DMS153 (cell line): Measurements from ENCODE around the gene WIPF1.

ENCODE experiments used
- DNase-seq: peaks from one replicate; lab custom pipeline; 2025; lab: John Stamatoyannopoulos, UW

WIPF1 gene

DNA sequence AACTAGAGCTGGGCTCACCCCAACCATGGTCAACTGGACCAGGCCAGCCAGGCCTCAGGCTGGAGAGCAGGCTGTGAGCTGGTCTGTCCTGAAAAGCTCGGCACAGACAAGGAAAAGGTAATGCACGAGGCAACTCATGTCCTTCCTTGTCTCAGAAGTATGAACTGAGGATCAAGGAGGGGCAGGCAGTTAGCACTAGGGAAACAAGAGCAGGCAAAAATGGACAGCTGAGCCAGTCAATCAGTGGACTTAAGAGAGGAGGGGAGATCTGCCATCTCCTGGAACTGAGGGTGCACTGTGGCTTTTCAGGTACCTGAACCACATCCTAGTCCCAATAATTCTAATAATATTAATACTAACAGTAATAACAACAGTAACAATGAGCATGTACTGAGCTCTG lies 20.6 kb upstream of the WIPF1 start:
- no peak for DNase-seq

DNA sequence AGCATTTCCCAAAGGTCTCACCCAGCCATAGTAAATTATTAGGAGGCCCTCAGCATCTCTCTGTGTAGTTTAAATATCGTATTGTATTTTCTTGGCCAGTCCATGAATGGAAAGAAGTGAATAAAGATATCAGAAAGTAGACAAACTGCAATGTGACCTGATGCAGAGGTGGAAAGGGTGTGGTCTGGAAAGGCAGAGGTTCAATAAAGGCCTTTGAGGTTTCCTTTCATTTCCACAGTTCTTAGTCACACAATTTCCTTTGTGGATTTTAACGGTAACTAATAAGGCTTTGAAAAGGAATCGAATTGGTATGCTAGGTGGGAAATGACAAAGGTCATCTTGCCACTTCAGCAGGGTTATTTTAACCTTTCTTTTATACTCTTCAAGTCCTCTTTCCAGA lies 20.1 kb upstream of the WIPF1 start:
- DNase-seq, result no peak

DNA sequence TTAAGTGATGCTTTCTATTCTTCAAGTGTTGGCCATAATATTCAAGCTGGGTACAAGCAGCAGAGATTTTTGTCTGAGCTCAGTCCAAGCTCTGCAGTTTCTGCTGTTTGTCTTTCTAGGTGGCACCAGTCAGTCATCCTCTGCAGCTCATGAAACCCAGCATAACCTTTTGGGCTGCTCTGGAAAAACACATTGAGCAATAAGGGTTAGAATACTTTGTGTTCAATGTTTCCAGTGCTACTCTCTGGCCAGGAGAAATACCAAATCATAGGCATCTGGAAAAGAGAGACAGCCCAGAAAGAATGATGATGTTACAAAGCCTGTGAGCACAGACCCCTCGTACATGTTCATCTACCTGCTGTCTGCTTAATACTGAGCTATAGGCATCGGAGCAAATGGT lies 19.5 kb upstream of the WIPF1 start:
- no peak for DNase-seq

DNA sequence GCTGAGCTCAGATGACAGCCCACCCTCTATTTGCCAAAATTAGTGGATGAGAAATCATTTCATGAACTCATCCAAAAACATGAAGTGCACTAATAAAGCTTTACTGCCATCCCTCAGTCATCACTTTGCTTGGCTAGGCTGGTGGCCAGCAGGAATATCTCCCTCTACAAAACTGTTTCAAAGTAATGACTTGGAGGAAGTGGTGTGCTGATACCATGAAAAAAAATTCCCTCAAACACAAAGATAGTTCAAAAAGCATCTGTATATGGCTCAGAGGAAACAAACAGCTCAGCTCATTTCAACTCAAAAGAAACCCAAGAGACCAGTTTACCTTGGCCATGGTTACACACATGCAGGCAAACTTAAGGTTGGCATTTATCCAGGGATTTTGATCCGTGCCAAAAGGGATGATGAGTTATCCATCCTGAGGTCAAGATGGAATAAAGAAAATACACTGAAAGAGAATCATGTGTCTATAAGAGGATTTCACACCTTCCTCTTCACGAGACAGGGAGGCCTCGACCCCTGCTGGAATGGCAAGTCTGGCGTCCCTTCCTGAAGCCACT lies 18.4 kb upstream of the WIPF1 start:
- no peak for DNase-seq

DNA sequence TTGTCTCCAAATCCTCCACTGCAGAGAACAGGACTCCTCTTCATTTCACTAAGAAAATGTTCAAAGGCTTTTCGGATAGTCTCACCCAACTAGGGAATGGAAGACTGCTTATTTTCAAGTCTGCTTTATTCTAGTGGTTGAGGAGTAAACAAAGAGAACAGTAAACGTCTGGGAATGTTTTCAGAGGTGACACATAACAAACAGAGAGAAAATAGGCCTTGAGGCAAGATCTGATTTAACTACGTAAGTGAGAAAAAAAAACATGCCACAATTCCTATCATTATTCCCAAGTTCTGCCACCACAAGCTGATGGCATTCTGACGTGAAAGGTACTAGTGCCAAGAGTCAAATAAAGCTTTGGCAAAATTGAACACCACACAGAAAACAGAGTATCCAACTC lies 16.7 kb upstream of the WIPF1 start:
- no peak for DNase-seq

DNA sequence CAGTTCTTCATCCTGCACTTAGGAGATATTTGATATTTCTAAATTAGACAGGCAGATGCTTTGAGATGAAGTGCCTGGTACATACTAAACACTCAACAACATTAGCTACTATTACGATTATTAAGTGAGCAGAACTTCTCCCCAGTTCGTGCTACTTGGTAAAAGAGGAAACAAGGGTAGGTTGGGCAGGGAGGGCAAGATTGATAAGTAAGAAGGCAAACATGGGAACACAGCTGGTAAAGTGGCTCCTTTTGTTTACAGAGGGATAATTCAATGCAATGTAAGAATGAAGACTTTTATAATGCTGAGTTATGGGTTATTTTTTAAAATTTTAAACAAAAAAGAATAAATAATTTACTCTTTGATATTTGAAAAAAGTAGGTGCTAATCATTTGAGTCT lies 15.9 kb upstream of the WIPF1 start:
- DNase-seq, result no peak

DNA sequence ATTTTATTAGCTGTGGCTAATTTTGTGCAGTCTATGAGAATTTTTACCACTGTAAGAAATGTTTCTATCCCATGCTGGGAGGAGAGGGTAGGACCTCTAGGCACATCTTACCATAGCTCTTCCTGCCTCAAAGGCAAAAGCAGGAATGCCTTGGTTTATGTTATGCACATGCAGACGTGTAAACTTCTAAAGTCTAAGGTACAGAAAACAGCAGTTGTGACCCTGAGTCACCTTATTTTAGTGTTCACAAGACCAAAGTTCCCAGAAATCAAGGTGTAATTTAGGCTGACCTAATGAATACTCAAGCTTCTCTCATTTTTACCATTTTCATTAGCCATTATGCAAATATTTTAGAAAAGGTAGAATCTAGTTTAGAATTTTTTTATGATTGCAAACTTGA lies 15.4 kb upstream of the WIPF1 start:
- no peak for DNase-seq

DNA sequence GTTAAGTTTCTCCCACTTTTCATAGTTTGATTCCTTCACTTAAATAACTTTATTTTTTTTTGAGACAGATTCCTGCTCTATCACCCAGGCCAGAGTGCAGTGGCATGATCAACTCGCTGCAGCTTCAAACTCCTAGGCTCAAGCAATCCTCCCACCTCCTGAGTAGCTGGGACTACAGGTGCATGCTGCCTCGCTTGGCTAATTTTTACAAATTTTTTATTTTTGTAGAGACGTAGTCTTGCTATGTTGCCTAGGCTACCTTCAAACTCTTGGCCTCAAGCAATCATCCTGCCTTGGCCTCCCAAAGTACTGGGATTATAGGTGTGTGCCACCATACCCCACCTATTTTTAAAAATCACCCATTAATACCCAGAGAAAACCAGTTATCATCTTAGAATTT lies 14.2 kb upstream of the WIPF1 start:
- DNase-seq, result no peak

DNA sequence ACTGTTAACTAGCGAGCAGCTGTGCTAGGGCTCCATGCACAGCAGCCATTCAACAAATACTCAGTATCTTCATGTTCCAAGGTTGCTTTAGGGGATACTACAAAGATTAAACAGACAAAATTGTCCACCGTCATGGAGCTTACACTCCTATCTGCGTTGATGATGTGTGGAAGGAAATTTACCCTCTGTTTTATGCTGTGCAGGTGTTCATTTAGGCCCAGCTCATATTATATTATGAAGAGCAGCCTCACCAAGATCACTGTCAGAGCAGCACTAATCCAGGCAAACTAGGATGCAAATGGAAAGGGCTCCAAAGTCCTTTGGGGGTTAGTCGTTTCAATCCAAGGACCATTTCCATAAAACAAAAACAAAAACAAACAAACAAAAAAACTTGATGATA lies 13.4 kb upstream of the WIPF1 start:
- no peak for DNase-seq

DNA sequence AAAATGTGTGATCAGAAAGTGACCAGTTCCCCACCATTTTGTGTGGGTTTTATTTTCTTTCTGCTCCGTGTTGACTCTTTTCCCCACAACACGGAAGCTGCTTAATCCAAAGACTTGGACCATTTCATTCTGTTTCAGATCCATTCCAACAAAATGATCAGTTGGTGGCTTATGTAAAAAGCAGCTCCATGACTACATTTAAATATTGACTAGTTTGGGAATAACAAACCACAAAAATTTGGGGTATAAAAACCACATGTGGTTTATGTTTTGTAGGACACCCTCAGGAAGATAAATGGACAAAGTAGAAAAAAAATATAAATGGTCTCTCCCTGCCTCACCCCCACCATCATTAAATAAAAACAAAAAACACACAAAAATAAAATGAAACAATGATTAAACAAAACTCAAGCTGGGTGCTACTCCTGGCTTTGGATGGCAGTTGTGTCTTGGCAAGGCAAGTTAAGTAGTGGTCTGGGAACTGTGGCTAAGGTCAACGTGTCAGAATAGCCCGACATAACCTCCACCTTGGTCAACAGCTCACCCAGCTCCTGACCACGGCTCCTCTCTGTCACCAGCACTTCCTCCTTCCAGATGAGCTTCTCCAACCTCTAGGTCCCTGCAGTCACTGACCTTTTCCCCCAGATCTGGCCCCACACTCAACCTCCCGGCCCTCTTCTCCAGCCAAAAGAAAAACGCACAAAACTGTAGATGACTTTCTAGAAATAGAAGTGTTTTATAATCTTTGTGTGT lies 12.8 kb upstream of the WIPF1 start:
- no peak for DNase-seq

DNA sequence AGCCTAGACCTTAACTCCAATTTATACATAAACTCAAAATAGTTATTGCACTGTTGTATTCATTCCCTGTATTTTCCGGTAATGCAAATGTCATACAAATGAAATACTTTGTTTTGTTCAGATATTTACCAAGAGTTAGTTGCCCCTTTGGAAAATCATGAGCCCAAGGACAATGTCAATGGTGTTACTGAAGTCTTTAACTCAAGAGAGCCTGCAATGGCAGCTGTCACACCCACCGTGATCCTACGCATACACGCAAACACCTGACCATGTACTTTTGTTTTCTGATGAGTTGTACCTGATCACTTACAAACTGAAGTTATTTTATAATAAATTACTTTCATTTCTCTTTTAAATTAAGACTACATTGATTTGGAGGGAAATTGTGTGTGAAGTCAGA lies 11.7 kb upstream of the WIPF1 start:
- DNase-seq, result no peak

DNA sequence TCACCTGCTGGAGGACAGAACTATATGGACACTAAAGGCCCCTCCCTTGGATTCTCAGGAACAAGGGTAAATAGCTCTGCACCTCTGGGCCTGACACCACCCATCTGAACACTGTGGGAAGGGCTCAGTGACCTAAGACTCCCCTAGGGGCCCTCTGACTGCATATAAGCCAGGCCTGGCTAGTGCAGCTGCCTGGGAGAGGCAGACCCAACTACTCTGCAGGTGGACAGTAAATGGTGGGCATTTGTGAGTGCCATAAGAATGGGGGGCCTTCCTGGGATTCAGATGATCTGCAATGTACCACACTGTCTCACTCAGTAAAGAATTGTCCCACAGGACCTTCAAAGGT lies 11.2 kb upstream of the WIPF1 start:
- no peak for DNase-seq

DNA sequence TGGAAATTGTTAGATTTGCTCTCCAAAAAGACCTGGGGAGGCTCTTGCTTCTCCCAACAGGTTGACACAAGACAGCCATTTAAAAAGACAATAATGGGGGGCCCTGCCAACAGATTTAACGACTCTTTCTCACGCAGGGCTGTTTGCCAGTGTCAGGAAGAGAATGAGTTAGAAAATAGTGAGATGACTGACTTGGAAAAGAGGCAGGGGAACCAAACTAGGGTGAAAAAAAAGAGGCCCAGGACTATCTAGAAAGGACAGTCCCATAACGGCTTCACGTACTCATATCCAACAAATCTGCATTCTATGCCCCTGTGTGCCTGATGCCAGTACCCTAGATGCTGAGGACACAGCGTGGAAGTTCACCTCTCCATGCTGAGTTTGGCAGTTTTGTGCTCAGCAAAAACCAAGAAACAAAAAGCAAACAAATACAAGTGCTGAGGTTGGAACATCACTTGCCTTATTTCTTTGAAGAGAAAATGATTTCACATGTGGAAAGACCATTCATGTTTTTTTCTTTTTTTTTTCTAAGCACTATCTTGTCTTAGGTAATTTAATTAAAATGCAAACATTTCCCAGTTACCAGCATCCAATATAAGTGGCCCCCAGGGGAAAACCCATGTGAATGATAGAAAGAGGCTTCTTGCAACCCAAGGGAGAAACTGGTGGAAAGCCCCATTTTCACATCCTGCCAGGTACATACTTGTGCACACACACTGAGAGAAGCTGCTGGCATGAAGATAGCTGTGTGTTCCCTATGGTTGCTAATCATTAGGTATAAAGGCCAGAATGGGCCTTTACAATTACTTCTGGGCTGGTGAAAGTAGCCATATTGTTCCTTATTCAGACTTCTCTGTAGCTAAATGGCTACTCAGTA lies 10.6 kb upstream of the WIPF1 start:
- no peak for DNase-seq

DNA sequence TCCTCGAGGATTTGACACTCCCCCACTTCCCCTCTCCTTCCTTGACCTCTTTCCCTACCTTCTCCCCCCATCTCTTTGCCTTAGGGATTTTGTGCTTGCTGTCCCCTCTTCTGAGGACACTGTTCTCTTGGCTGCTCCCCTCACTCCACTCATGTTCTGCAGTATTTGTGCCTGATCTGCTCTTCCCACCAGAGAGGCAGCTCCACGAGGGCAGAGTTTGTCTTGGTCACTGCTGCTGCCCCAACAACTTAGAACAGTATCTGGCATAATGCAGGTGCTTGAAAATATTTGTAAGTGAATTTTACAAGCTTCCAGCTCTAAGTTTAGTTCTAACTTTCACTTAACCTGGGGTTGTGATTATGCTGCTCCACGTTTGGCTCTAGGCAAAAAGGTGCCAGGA lies 10.0 kb upstream of the WIPF1 start:
- no peak for DNase-seq

DNA sequence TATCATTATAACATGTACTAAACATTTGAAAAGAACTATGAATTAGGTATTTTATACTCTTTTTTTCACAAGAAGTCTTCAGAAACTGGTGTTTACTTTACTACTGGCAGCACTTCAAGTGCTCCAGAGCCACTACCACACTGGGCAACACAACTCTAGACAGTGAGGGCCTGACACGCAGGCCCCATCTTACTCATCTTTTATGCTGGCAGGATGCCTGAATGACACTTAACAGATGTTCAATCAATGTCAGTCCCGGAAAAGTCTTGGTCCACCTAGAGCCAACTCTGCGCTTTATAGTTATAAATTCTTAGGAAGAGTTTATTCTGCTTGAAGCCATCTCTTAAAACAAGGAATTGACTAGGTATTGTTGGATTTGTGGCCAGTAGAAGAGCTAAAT lies 8.7 kb upstream of the WIPF1 start:
- no peak for DNase-seq

DNA sequence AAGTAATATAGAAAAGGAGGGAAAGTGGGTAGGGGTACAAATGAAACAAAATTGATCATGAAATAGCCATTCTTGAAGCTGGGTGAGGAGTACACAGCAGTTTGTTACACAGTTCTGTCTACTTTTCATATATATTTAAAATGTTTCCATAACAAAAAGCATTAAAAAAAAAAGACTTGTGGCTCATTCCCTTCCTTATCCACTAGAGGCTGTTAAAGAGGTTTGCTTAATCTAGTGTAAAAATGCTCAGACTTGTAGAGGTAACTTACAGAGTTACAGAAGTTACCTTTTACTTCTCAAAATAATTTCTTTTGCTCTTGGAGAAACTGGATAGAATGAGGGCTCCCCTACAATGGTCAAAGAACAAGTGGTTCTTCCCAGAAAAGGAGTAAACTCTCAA lies 8.1 kb upstream of the WIPF1 start:
- DNase-seq, result no peak

DNA sequence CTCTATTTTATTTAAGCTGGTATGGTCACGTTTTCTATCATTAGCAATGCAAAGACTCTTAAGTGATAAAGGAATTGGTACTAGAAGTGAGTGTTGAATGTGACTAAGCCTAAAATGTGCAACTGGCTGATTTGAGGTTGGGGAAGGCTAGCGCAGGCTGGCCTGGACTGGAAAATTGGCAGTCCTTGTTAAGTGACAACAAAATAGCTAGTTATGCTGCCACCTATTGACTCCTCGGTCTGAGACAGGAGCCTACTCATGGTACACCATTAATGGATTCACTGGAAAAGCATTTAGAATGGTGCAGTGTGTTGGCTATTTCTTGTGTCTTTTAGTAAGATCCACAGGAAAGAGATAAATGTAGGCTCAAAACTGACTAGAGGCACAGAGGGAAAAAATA lies 5.7 kb upstream of the WIPF1 start:
- DNase-seq, result peak; percentile 26

DNA sequence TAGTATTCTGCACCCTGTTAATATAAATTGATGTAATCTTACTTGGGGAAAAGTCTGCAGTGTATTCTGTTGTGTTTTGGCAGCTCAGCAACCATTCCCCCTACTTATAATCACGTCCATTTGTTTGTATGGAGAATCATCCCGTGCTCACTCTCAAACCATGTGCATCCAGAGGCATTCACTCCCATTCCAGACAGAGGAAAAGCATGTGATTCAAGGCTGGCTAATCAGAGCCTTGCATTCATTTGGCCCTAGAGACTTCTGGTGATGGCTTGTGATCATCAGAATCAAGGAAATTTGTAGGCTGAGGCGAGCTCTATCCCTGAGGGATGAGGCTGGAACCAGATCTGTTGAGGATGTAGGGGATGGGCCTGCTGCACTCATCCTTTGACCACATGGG lies 5.1 kb upstream of the WIPF1 start:
- DNase-seq, result no peak

DNA sequence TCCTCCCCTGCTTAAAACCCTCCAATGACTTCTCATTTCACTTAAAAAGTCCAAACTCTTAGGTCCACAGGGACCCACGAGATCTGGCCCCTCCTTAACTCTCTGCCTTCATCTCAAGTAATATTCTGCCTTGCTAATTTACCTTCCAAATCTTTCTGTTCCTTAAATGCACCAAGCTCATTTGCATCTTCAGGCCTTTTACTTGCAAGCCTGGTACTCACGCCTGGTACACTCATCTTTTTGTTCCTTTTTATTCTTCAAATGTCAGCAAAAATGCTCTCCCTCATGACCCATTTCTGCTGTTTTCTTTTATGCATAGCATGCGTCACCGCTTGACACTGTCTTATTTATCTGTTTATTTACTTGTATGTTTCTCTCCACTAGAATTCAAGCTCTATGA lies 2.7 kb upstream of the WIPF1 start:
- DNase-seq, result no peak

DNA sequence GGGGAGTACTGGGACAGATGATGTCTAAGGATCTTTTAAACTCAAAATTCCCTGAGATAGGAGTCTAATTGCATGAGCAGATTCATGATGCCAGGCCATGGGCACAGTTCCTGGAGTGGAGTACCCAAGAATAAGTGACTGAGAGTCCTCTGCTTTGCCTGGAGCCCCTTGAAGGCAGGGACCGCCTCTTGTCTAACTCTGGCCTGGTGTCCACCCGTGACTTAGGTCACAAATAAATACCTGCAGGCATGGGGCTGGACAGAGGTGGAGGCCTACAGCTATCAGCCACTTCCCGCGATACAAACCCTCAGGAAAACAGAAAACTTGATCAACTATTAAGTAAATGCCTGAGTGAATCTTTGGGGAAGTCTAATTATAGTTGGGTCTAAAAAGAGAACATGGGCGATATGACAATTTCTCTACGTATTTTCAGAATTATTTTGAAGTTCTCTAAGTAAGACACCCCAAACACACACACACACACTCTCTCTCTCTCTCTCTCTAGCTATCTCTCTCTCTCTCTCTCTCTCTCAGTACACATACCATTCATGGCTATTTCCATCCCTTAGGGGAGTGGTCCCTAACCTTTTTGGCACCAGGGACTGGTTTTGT lies 1.8 kb upstream of the WIPF1 start:
- no peak for DNase-seq

DNA sequence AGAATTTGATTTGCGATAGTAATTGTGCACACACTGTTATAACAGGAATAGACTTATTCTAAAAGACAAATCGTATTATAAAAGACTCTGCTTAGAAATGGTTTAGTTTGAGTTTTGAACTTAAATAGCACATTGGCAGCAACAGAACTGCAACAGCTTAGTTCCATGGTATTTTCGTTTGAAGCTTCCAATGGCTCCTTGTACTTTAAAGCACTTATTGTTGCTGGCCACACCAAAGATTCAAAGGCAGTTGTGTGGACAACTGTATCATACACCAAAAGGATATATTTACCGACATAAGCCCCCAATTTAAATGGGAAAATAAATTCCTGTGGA lies 627 bp downstream of the WIPF1 start:
- no peak for DNase-seq

DNA sequence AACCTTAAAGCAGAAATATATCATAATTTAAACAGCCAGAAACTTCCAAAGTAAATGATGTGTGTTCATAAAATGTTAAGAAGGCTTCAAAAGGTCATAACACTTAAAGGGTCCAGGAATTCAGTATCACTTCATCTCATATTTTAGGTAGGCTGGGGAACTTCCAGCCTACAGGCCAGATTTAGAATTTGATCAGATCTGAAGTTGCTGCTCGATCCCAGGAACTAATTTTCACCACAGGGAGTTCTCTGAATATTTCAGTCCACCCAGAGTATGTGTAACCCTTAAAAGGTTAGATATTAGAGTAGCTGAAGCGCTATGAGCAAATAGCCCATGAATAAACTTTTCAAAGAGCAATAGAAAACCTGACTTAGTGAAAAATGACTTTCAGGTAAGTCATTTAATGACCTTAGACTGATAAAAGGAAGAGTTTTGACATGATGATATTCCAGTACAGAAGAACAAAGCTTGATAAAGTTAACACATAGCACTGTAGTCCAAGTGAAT lies 1.7 kb downstream of the WIPF1 start:
- no peak for DNase-seq
